Nephron progenitor cell (in vitro differentiated cells): ENCODE data around the gene PVALEF.
A peak's percentile ranks its signal among the peaks of the same experiment; 100 is the strongest.

ENCODE experiments used
- DNase-seq: peaks from one replicate; pipeline ENCODE4 v3.0.0; 2021
- H3K27ac Mint-ChIP-seq: 2 replicates; pipeline ENCODE4 v1.8.0; 2021; ENCODE audit warnings: mild to moderate bottlenecking, moderate library complexity, mixed read lengths
- H3K27me3 Mint-ChIP-seq: 2 replicates; pipeline ENCODE4 v1.8.0; 2021; ENCODE audit warnings: mild to moderate bottlenecking, low read depth, mixed read lengths; ENCODE audit not compliant: poor library complexity
- H3K36me3 Mint-ChIP-seq: 2 replicates; pipeline ENCODE4 v1.8.0; 2021; ENCODE audit warnings: low read depth, mixed read lengths
- H3K4me1 Mint-ChIP-seq: 2 replicates; pipeline ENCODE4 v1.8.0; 2021; ENCODE audit warnings: mixed read lengths
- H3K4me3 Mint-ChIP-seq: 2 replicates; pipeline ENCODE4 v1.8.0; 2021; ENCODE audit warnings: mild to moderate bottlenecking, moderate library complexity, mixed read lengths
- H3K9me3 Mint-ChIP-seq: 2 replicates; pipeline ENCODE4 v1.8.0; 2021; ENCODE audit warnings: mild to moderate bottlenecking, moderate library complexity, mixed read lengths
- CTCF ChIP-seq: fragments of 200-600 bp; sonication (generic); IDR thresholded peaks from 2 replicates; pipeline ENCODE4 v1.5.0; 2021; ENCODE audit warnings: antibody characterized with exemption

PVALEF gene

GRCh38 chr17:81199482-81199830 is 34.1 kb downstream of the PVALEF start:
- no peak overlapping the region for H3K27ac Mint-ChIP-seq
- no peak for TF ChIP-seq CTCF
- no peaks in the 10 kb centered on the region for H3K4me1 Mint-ChIP-seq
- no peak for DNase-seq
- no peak overlapping the region for H3K4me3 Mint-ChIP-seq
- H3K27me3 Mint-ChIP-seq = no peaks in the 10 kb centered on the region
- H3K9me3 Mint-ChIP-seq = no peaks in the 10 kb centered on the region
- H3K36me3 Mint-ChIP-seq = peaks cover 11% of the 10 kb centered on the region

GRCh38 chr17:81200201-81200600 is 34.9 kb downstream of the PVALEF start:
- H3K36me3 Mint-ChIP-seq = peaks cover 11% of the 10 kb centered on the region
- no peak for DNase-seq
- no peaks in the 10 kb centered on the region for H3K4me1 Mint-ChIP-seq
- H3K9me3 Mint-ChIP-seq = no peaks in the 10 kb centered on the region
- no peak overlapping the region for H3K4me3 Mint-ChIP-seq
- H3K27ac Mint-ChIP-seq = no peak overlapping the region
- no peak for TF ChIP-seq CTCF
- H3K27me3 Mint-ChIP-seq = no peaks in the 10 kb centered on the region

- H3K9me3 Mint-ChIP-seq = no peaks in the 10 kb centered on the region
- DNase-seq = peak; percentile 45
- no peaks in the 10 kb centered on the region for H3K27me3 Mint-ChIP-seq
- no peaks in the 10 kb centered on the region for H3K4me1 Mint-ChIP-seq
- peak; percentile 49 for TF ChIP-seq CTCF
- peaks cover 11% of the 10 kb centered on the region for H3K36me3 Mint-ChIP-seq
- H3K4me3 Mint-ChIP-seq = no peak overlapping the region
- no peak overlapping the region for H3K27ac Mint-ChIP-seq
These were observed 35.6 kb downstream of the PVALEF start for GRCh38 chr17:81200695-81201580.

GRCh38 chr17:81202318-81202717 is 37.0 kb downstream of the PVALEF start:
- no peaks in the 10 kb centered on the region for H3K9me3 Mint-ChIP-seq
- H3K4me3 Mint-ChIP-seq = no peak overlapping the region
- no peak for DNase-seq
- no peak for TF ChIP-seq CTCF
- H3K27me3 Mint-ChIP-seq = no peaks in the 10 kb centered on the region
- peaks cover 11% of the 10 kb centered on the region for H3K36me3 Mint-ChIP-seq
- no peak overlapping the region for H3K27ac Mint-ChIP-seq
- H3K4me1 Mint-ChIP-seq = no peaks in the 10 kb centered on the region

GRCh38 chr17:81203136-81203535 is 37.8 kb downstream of the PVALEF start:
- Mint-ChIP-seq H3K27me3 (no peaks in the 10 kb centered on the region), H3K4me3 (no peak overlapping the region), H3K36me3 (peaks cover 11% of the 10 kb centered on the region), H3K4me1 (no peaks in the 10 kb centered on the region), H3K27ac (no peak overlapping the region), H3K9me3 (no peaks in the 10 kb centered on the region)
- no peak for DNase-seq
- TF ChIP-seq CTCF = no peak

GRCh38 chr17:81204578-81204977 is 39.3 kb downstream of the PVALEF start:
- Mint-ChIP-seq H3K4me3 (no peak overlapping the region), H3K36me3 (peaks cover 11% of the 10 kb centered on the region)

More at GRCh38 chr17:81204578-81204977, 39.3 kb downstream of the PVALEF start:
- no peak overlapping the region for H3K27ac Mint-ChIP-seq
- H3K9me3 Mint-ChIP-seq = no peaks in the 10 kb centered on the region
- no peaks in the 10 kb centered on the region for H3K27me3 Mint-ChIP-seq
- H3K4me1 Mint-ChIP-seq = no peaks in the 10 kb centered on the region
- TF ChIP-seq CTCF = no peak
- no peak for DNase-seq
